NCI-H748 (cell line): Measurements from ENCODE around the gene CPNE2.

Source experiments
- DNase-seq: peaks from one replicate; lab custom pipeline; 2025; ENCODE audit not compliant: unreplicated experiment; lab: John Stamatoyannopoulos, UW

CPNE2 gene

DNA sequence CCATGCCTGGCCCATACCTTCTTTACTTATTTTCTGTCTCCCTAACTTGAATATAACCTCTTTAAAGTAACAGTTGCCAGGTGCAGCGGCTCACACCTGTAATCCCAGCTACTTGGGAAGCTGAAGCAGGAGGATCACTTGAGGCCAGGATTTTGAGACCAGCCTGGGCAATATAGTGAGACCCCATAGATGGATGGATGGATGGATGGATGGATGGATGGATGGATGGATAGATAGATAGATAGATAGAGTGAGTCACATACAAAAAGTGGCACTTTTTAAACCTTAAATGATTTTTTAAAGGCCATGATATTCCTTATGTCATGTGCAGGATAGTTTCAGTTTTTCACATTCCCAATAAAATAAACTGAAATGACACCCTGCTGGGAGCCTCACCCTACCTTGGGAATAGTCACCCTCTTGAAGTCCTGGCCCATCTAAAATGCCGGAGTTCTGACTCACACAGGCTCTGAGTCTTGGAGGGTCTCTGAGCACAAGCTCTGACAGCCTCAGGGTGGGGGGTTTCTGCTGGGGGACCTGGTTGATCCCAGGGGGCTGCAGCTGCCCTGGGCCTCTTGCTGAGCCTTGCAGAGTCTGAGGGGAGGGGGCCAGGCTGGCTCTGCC, 26.2 kb downstream of the CPNE2 start:
- no peak for DNase-seq

DNA sequence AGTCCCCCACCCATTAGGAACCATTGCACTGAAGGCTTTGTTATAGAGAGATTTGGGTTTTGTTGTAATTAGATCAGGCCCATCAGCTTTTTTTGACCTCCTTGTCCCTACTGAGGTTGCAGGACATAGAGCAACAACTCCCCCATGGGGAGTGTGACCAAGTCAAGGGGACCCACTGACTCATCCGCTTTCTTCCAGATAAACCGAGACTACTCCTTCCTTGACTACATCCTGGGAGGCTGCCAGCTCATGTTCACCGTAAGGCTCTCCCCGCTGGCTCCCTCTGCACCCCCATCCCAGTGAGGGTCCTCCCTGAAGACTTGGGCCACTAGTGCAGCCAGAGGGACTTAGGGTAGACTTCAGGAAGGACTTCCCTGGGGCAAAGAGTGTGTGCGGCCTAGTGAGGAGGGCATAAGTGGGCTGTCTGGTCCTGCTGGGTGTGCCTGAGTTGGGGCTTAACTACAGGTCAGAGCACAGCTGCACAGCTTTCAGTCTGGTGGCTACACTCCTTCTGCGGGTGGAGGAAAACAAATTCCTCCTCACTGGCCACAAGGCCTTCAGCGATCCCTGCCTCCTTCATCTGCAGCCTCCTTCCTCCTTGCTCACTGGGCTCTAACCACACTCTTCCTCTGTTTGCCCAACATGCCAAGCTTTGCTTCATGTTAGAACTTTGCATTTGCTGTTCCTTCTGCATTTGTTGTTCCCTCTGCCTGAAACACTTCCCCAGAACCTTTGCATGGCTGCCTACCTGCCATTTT, 31.0 kb downstream of the CPNE2 start:
- DNase-seq = no peak

DNA sequence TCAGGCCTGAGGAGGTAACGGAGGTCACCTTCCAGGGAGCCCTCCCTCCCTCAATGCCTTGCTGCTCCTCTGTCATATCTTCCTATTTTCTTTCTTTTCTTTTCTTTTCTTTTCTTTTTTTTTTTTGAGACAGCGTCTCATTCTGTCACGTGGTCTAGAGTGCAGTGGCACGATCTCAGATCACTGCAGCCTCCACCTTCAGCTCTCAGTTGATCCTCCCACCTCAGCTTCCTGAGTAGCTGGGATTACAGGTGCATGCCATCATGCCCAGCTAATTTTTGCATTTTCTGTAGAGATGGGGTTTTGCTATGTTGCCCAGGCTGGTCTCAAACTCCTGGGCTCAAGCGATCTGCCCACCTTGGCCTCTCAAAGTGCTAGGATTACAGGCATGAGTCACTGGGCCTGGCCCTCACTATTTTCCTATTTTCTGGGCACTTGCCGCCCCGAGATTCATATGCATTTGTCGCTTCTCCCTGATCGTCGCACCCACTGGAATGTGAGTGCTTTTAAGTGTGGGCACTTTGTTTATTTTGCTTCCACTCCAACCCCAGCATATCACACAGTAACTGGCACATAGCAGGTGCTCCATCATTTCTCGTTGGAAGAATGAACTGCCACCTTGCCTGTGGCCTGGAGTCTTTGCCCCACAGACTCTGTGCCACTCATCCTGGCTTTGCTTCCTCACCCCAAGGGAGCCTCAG, 31.7 kb downstream of the CPNE2 start:
- no peak for DNase-seq

DNA sequence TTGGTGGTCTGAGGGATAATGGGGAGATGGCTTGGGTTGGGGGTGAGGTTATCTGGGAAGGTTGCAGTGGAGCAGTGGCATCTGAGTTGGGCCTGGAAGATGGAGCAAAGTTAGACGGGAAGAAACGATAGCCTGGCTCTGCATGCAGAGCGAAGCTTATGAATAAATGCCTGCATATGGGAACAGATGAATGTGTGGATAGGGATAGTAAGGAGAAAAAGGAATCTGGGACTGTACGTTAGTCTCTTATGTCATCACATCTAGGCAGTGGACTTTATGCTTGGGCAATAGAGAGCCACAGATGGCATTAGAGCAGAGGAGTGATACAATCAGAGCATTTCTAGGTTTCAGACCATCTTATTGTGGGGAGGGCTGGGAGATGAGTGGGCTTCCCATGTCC, 33.0 kb downstream of the CPNE2 start:
- no peak for DNase-seq

DNA sequence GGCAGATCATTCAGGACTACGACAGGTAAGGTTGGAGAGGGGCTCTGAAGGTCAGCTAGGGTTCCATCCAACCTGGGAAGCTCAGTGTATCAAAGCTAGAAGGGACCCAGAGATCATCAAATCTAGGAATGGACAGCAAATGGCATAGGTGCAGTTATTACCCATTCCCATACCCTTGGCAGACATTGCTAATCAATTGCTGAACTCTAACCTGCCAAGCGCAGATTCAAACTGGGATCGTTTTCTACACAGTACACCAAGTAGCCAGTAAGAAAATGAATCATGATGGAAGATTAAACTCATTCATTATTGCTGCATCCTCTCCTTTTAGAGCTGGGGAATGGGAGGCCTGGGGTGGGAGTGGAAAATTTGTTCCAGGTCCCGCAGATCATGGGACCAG, 33.6 kb downstream of the CPNE2 start:
- no peak for DNase-seq

DNA sequence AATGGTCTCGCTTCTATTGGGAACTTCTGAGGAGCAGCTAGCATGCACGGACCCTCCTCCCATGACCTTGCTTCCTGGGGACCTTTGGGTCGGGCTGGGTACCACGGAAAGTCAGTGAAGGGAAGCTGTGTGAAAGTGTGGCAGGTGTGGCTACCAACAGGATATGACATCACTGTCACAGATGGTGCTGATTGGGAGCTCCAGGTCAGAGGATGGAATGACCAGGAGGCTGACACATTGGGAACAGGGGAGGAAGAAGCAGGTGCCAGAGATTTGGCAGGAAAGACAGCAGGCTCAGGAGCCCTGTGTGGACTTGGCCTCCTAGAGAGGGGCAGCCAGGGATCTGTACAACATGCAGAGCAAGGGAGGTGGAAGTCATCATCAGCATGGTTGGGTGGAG, 34.0 kb downstream of the CPNE2 start:
- DNase-seq = no peak

DNA sequence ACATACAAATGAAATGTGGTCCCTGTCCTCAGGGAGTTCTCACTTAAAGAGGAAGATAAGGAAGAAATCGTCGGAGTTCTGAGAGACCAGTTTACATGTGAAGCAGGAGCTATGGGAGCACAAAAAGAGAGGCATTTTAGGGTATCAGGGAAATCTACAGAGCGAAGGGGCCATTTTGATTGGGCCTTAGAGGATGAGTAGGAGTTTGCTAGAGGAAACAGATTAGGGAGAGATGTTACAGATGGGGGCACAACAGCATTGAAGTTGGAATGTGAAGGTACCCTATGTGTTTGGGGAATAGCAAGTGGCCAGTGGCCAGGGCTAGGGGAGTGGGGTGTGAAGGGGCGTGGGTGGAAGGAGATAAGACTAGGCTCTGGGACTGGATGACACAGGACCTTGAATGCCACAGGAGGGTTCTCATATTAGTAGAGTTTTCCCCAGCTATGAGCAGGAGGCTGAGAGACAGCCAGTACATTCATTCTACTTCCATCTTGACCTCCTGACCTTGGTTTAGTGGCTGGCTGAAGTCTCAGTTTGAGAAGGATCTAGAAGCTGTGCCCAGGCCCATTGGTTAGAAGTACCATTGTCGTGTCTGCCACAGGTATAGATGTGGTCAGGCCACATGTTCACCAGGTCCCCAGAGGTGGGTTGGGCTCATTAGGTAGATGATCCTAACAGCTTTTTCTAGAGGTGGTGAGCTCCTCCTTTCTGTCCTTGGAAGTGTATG, 34.8 kb downstream of the CPNE2 start:
- no peak for DNase-seq

DNA sequence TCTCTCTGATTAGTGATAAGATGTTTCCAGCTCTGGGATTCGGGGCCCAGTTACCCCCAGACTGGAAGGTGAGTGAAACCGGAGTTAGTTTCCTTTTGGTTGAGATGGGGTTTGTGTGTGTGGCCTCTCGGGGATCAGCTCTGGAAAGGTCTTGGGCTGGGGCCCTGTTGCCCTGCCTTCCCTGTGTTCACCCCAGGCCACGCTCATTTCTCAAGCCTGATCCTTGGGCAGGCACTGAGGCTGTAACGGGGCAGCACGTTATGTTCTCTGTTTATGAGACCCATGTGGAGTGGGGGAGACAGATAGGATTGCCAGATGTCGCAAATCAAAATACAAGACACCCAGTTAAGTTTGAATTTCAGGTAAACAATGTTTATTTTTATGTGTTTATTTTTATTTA, 35.5 kb downstream of the CPNE2 start:
- DNase-seq = no peak

DNA sequence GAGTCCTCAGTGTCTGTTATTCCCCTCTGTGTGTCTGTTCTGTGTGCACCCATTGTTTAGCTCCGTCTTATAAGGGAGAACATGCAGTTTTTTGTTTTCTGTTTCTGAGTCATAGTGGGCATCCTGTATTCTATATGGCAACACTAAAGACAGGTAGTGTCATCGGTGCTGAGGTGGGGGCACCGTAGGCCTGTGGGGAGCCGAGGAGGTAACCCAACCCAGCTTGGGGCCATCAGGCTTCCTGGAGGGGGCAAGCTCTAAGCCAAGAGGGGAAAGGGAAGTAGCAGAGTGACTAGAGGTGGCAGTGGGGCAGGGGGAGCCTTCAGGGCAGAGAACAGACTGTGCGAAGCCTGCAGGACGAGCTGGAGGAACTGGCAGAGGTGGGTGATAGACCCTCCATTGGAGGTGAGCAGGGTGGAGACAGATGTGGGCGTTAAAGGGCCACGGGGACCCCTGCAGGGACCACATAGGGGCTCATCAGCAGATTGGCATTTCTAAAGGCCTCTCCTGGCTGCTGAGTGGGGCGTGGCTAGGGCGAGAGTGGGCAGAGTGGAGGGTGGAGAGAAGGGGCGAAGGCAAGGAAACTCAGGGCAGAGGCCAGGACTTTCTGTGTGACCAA, 36.5 kb downstream of the CPNE2 start:
- no peak for DNase-seq

DNA sequence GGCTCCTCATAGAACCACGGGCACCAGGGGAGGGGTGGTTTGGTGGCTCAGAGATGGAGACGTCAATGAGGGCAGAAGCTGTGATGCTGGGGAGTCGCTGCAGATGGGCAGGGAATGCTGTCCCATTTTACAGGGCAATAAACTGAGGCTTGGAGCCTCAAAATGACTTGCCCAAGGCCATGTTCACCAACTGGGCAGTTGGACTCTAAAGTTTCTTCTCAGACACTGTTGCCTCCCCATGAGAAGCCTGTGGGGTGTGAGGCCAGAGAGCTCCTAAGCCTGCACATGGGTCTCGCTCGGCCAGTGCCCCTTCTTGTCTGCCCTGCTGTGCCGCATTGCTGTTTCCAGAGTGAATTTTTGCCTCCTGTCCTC, 38.6 kb downstream of the CPNE2 start:
- no peak for DNase-seq

DNA sequence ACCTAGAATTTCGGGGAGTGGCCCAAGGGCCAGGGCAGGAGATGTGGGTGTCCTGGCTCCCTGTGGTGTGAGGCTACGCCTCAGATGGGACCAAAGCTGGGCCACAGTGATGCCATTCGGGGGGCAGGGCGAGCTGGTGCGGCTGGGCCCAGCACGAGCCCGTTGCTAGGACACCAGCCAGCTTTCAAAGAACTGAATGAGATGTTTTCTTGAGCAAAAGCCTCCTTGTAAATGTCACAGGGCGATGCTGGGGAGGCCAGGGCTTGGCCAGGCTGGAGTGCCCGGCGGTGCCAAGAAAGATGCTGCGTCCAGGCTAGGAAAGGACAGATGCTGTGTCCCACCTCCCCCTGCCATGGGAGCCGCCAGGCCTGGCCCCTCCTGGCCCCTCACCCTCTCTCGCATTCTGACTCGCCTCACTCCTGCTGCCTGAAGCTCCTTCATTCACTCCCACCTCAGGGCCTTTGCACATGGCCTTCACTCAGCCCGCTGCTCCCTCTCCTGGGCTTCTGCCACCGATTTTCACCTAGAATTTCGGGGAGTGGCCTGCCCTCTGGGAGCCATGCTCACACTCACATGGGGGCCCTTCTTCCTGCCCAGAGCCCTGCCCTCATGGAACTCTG, 39.1 kb downstream of the CPNE2 start:
- no peak for DNase-seq

DNA sequence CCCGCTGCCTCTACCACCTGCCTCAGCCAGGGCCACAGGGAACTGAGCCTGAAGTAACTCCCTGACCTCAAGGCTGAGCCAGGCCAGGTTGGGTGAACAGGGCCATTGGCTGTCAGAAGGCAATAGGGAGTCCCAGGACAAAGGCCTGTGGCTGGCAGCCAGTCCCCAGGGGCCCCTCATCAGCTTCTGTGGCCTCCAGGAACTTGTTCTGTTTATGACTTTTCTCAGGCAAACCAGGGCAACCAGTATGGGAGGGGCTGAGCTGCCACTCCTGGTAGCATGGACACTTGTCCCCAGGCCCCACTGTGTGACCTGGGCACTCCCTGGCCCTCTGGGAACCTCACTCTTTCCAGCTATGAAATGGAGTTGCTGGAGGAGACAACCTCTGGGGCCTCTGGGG, 40.1 kb downstream of the CPNE2 start:
- DNase-seq = no peak

DNA sequence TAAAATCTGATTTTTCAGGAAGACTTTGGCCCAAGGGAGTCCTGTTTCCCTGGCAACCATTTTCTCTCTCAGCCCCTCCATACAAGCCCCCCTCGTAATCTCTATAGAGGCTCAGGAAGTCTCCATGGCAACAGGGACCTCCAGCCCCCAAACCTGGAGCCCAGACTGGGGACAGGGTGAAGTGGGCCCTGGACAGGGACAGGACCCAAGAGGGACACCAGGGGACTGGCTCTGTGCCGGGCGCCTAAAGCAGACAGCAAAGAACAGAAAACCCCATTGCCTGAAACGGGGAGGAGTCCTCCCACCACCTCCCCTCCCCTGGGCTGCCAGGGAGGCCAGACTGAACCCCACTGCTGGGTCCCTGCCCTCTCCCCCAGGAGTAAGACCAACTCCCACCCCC, 40.6 kb downstream of the CPNE2 start:
- no peak for DNase-seq

DNA sequence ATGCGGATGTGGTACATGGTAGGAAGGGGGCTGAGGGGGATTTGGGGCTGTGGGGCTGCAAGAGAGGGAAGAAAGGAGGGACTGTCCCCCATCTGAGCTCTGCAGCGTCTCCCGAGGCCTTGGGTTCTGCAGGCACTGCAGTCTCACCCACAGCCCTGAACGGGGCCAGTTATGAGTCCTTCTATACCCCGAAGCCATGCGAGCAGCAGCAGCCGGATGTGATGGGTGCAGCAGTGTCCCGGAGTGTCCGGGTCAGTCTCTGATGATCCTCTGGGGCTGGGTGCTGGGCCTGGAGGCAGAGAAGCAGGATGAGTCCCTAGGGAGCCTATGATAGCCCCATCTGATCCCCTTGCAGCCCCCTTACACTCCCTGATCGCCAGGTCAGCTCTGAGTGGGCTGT, 41.5 kb downstream of the CPNE2 start:
- no peak for DNase-seq

DNA sequence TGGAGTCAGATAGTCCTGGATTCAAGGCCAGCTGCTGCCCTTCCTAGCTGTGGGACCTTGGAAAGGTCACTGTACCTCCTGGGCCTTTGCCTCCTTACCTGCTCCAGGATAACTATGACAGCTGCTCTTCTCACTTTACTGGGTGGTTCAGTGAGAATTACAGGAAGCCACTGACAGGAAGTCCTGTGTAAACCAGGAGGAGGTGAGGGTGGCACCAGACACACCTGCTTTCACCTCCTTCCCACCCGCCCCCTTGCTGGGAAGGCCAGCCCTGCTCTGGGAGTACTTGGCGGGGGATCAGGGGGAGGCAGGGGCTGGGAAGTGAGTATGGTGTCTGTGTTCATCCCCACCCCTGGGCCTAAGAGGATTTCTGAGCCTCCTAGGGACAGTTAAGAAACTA, 42.6 kb downstream of the CPNE2 start:
- no peak for DNase-seq

DNA sequence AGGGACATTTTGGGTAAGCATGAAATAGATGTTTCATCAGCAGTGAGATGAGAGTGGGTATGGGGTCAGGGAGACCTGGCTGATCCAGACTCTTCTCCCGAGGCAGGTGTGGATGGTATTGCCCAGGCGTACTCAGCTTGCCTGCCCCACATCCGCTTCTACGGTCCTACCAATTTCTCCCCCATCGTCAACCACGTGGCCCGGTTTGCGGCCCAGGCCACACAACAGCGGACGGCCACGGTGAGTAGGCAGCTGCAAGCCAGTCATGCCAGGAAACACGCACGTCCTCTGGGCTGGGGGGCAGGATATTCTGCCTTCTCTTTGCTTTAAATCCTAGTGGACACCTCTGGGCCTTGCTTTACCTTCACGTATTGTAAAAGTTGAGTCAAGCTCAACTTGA, 44.7 kb downstream of the CPNE2 start:
- no peak for DNase-seq

DNA sequence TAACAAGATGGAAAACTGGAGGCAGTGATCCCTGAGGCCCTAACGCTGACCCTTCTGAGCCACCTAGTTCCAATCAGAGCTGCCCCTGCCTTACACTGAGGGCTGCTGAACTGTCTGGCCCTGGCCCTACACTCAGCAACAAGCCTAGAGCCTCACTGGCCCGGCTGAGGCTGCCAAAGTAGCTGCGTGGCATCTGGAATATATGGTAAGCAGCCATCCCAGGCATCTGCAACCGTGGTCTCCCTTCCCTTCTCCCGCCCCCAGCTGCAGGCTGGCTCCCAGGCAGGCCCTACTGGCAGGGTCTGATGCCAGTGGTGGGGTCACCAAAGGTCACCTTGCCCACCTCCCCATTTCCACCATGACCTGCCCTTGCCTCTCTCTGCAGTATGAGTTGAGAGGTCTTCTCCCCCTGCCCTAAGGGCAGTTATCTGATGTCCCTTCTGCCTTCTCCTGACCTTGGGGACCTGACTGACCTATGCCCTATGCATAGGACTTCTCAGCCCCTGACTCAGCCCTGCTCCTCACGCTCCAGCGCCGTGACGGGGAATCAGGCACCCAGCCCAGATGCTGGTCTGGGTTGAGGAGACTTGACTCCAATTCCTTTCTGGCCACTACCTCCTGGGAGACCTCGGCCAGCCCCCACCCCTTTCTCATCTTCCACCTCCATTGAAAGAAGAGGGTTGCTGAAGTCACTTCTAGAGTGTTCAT, 45.3 kb downstream of the CPNE2 start:
- no peak for DNase-seq

DNA sequence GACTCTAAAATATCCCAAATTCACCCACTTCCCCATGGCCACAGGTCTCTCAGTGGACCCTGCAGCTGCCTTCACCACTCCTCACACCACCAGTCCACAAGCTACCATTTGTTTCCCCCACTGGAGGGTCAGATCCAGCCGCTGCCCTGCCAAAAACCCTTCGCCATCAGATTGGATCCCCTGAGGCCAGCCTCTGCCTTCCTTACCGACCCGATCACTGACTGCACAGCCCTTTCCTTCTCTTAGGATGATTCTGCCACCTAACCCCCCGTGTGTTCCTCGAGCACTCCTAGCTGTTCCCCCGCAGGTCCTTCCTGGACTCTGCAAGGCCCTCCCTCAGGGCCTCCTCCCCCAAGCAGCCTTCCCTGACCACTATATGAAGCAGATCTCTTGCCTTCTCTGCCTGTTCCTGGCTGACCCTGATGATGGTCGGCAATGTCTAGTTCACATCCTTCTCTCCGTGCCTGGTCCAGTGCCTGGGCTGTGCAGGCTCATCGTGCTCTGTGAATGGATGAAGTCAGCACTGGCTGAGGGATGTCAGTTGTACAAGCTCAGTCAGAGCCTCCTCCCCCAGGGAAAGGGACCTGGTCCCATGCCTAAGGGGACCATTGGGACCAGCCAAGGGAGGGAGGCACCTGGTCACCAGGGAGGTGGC, 46.0 kb downstream of the CPNE2 start:
- no peak for DNase-seq

DNA sequence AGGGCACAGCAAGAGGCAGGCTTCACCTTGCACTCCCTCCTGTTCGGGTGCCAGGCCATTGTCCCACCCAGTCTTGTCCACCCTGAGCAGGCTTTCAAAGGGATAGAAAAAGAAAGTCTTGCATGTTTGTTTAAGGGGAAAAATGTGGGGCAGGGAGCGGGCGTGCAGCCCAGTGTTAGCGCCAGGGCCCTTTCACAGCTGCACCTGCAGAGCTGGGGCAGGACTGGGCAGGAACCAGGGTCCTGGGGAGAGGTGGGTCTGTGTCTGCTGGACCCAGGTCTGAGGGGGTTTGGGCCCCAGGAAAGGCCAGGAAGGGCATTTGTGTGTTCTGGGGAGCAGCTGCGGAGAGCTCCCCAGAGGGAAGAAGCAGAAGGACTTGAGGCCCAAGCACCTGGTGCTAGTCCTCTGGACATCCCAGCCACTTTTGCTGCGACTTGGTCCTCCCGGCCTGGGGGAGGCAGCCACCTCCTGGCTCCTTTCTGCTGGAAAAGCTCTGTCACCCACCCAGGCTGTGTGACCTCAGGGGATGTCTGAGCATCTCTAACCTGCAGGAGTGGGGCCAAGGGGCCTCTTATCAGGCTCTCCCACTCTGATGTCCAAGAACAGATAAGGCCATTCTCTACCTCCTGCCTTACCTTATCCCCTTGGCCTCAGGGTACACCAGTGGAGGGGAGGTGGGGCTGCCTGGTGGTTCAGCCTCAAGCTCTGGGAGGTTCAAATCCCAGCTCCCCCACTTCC, 48.7 kb downstream of the CPNE2 start:
- DNase-seq = no peak
